HG03460 (cell line): ENCODE data around the gene ING4.

ENCODE experiments used
- ATAC-seq: cut with Tn5 transposase; IDR thresholded peaks from one replicate; pipeline ENCODE4 v1.9.1; 2021; ENCODE audit not compliant: unreplicated experiment

ING4 gene

GRCh38 chr12:6688543-6688998, 25.7 kb upstream of the ING4 start:
- ATAC-seq: peak; percentile 4

DNA sequence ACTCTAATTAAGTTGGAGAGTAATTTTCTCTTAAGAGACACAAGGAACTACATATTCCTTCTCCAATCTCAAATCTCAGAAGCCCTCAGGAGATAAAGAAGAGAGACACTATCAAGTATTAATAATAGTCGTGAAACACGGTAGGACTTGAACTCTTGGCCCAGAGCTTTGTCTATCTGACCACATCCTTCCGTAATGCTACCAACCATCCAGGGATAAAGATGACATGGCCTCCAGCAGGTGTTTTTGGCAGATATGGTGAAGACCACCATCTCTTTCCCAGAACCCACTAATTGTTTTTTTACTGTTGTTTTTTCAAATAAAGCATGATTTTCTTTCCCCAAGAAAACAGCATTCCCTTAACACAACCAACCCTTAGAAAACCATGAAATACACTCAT, 22.9 kb upstream of the ING4 start:
- no peak for ATAC-seq

GRCh38 chr12:6684609-6685008, 21.7 kb upstream of the ING4 start:
- ATAC-seq: no peak

DNA sequence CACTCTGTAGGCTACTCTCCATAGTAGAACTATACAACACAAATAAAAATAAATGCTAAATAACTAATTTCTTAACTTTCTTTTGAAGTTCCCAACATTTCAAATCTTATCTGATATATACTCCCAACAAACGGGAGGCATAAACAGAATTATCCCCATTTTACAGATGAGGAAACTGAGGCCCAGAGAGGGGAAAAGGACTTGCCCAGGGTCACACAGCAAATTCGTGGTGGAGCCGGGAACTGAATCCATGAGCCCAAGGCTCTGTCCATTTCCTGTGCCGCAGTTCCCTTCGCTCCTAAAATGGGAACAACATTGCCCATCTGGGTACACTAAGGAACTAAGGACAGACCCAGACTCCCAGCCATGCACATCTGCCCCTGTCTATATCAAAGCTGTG, 14.0 kb upstream of the ING4 start:
- no peak for ATAC-seq

DNA sequence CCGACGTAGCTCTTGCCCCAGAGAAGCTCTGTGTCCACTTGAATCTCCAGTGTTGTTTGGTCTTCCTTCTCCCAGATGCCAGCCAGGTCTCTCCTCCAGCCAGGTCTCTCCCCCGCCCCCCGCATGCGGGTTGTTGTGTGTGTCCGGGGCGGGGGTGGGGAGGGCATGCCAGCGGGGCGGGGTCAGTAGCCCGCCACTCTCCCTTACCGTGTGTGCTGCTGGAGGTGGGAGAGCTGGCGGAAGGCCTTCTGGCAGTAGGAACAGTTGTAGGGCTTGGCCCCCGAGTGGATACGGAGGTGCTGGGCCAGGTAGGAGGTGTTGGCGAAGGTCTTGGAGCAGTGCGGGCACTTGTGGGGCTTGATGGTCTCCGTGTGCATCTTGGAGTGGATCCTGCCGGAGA, 9.2 kb upstream of the ING4 start:
- no peak for ATAC-seq

DNA sequence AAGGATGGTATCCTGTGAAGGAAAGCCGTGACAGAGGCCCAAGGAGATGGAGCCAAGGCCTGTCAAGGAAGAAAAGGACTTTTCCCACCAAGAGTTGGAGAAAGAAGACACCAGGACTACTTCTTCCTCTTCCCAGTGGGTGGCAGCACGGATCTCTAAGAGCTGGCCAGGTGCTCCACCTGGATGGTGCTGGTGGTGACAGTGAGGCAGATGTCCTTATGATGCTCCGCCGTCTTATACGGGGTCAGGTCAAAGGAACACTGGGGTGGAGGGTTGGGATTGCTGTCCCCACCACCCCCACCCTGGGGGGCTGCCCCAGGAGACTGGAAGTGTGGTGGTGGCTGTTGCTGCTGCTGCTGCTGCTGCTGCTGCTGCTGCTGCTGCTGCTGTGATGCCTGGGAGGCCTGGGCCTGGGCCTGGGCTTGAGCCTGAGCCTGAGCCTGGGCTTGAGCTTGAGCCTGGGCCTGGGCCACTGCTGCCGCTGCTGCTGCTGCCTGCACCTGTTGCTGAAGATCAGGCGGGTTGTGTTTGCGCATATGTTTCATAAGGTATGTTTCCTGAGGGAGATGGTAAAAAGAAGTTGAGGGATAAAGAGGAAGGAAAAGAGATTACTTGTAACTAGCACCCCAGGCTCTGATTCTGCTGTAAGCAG, 4.8 kb upstream of the ING4 start:
- no peak for ATAC-seq

GRCh38 chr12:6666211-6666610, 3.3 kb upstream of the ING4 start:
- no peak for ATAC-seq

DNA sequence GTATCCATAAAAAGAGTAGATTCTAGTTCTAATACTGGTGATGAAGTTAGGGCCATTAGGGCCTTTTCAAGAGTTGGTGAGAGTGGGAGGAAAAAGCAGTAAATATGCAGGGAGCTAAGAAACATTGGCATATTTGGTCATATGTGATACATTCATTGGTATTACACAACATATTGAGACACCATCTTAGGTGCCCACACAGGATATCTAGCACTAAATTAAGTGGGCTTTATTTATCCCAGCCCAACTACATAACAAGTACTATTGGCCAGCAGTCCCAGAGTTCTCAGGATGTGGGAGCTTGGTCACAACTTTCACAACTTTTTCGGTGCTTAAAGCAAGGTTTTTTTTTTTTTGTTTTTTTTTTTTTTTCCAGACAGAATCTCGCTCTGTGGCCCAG, 2.0 kb upstream of the ING4 start:
- no peak for ATAC-seq

DNA sequence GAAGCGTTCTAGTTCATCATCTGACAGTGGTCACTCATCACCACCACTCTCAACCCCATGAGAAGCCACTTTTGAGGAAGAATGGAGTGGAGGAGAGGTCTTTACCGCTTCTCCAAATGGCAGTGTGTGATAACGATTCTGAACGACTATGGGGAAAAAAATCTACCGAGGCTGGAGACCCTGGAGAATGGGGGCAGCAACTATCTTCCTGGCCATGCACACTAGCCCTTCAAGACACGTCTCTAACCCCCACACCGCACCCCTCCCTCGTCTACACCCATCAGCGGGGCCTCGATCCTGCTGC, 365 bp downstream of the ING4 start:
- ATAC-seq: peak; percentile 24

GRCh38 chr12:6653987-6654386, 8.9 kb downstream of the ING4 start:
- no peak for ATAC-seq

DNA sequence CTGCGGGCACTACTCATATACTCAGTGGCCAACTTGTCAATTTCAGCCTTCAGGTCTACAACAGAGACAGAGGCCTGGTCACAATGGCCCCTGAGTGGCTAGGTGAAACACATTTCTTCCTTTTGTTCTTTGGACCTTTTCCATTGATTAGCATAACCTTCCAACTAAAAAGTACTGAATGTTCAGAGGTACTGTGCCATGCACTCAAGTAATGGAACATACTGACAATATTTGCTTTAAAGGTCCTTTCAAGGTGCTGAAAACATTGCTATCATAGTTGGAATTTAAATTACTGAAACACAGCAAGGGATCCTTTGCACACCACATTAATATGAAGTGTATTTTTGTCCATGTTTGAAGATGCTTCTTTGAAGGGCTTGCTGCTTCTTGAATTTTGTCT, 9.6 kb downstream of the ING4 start:
- no peak for ATAC-seq

DNA sequence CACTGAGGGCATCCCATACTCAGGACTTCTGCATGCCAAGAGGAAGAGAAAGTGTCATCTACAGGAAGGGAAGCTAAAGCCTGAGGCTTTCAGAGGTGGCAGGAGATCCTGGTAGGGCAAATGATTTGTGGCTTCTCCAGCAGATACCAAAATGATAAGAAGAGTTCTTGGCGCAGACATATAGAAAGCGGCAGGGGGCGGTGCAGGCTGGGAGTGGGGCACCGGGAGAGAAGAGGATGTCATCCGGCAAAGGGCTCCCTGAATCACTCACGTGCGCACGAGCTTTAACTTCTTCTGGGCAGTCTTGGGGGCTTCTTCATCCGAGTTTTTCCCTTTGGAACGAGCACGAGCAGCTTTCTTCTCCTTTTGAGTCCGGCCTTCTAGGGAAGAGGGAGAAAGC, 10.5 kb downstream of the ING4 start:
- ATAC-seq: no peak

DNA sequence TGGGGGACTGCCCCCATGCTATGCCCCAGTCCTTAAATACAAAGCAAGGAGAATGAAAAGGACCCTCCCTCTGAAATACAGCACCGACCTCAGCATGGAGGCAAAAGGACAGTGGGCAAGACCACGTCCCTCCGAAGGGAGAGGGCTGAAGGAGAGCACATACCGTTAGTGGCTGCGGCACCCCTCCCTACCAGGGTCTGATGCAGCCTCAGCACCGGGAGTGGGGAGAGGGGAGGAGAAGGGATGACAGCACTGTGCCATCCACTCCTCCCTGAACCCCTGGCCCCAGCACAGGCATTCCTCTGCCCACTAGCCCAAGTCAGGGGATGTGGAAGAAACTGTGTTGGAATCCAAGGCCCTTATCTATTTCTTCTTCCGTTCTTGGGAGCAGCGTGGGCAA, 12.1 kb downstream of the ING4 start:
- no peak for ATAC-seq

DNA sequence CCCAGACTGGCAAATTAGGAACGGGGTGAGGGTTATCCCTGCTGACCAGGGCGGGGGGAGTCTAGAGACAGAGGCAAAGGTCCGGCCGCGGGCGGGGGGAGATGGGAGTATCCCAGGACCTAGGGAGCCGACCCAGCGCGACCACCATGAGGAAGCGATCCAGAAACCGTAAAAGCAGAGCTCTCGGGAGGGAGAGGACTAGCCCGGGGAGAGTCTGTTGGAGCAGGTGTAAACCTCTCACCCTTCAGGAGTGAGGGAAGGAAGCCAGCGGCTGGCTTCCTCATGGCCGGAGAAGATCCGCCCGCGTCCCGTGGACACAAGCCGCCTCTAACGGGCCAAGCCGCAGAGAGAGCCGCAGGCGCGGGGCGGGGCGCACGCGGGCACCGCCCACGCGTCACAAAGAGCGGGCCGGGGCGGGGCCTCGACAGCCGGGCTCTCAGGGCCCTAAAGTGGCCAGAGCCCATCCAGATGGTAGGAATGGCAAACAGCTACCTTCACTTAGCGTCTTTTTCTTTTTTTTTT, 15.8 kb downstream of the ING4 start, which contains the start of gene ACRBP:
TSS of gene ACRBP (minus strand) at position 350 of the 522 bp plus-strand sequence. CDS start at position 284, 66 bp downstream.
- no peak for ATAC-seq

DNA sequence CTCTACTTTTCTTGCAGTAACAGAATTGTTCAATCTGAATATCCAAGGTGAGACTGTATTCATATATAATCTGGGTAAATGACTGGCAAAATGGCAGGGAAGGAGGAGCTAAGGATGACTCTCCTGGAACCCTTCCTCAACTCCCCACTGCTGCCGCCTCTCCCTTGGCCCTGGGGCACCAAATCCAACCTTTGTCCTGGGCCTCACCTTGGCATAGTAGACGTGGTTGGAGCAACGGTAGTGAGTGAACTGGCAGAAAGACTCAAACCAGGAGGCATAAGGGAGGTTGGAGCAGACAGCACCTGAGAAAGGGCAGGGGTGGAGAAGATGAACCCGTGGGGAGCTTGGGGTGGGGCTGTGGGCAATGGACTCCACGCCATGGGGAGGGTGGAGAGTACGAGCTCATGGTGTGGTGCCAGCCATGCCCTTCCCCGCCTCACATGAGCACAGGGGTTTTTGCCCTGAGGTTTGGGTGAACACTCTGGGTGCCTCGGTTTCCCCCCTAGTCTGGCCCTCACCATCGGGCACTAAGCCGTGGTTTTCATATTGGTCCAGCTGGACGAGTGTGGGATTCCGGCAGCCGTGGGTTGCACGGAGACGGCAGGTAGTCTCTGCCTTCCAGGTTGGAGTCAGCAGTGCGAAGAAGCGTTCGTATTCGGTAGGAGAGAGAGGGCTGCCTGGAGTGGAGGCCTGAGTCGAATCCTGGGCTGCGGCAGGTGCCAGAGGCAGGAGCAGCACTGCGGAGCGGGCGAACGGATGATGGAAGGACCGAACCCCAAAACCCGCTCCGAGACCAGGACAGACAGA, 16.4 kb downstream of the ING4 start:
- ATAC-seq: no peak

GRCh38 chr12:6644903-6645302, 18.0 kb downstream of the ING4 start:
- no peak for ATAC-seq

GRCh38 chr12:6644257-6644596, 18.7 kb downstream of the ING4 start:
- no peak for ATAC-seq

- no peak for ATAC-seq
Observed at GRCh38 chr12:6643569-6644256, 19.2 kb downstream of the ING4 start.

GRCh38 chr12:6641131-6641530, 21.8 kb downstream of the ING4 start:
- ATAC-seq: no peak

DNA sequence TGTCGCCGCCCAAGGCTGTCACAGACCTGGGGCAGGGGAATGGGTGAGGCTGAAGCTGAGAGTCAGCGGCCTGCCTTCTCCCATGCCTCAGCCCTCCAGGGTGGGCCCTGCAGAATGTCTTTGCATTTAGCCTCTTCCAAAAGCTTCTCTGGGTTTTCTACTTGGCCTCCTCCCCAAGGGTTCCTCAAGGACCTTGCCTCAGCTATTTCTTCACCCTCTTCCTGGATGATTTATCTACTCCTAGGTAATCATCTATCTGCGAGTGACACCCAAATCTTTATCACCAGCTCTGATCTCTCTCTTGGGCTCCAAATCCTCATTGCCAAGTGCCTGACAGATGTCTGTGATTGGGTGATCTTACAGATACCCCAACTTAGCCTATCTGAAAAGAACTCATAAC, 22.4 kb downstream of the ING4 start:
- ATAC-seq: no peak

DNA sequence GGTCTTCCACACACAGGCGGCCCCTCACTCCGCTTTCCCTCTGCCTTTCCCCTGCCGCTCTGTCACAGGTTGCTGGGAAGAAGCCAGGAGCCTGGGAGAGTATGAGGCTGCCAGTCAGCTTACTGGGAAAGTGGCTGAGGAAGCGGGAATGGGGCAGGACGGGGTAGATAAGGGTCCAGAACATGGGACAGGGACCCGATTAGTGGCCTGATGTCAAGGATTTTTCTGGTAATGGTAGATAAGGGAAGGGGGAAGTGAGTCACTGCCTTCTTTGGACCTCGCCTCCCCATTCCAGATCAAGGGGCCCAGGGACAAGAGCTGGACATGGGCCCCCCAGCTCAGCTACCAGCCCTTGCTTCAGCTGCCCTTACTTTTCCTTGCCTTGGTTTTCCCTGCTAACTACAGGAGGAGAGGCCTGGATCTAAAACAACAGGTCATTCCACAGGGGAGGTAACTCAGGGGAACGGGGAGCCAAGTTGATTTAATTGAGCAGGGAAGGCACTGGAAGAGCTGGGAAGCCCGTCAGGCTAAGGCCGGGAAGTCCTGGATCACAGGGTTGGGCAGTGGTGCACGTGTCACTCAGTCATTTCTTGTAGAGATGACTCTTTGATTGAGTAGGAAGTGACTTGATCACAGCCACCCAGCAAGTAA, 23.6 kb downstream of the ING4 start:
- no peak for ATAC-seq
